GM06990 (cell line): ENCODE measurements around the gene PSMA7.

ENCODE experiments used
- DNase-seq: peaks from one replicate; pipeline ENCODE4 v3.0.0-alpha.2; 2011; ENCODE audit not compliant: insufficient read length; ENCODE audit errors: extremely low read depth
- H3K27me3 ChIP-seq: replicated peaks from 2 replicates; pipeline ENCODE4 v1.6.0; 2011; ENCODE audit warnings: low read length; ENCODE audit not compliant: control insufficient read depth, insufficient read depth
- H3K36me3 ChIP-seq: 2 replicates; pipeline ENCODE4 v1.5.1; 2011; ENCODE audit warnings: low read length; ENCODE audit not compliant: control insufficient read depth, insufficient read depth
- H3K4me3 ChIP-seq: replicated peaks from 2 replicates; pipeline ENCODE4 v1.5.1; 2011; ENCODE audit warnings: low read depth, mild to moderate bottlenecking, control low read depth, low read length
- TF ChIP-seq, protein P1 (sequence below): IDR thresholded peaks from 2 replicates; pipeline ENCODE4 v1.5.1; 2011; ENCODE audit warnings: low read length, control low read depth, mild to moderate bottlenecking, inconsistent platforms; ENCODE audit not compliant: insufficient read depth, poor library complexity, severe bottlenecking

PSMA7 gene

DNA sequence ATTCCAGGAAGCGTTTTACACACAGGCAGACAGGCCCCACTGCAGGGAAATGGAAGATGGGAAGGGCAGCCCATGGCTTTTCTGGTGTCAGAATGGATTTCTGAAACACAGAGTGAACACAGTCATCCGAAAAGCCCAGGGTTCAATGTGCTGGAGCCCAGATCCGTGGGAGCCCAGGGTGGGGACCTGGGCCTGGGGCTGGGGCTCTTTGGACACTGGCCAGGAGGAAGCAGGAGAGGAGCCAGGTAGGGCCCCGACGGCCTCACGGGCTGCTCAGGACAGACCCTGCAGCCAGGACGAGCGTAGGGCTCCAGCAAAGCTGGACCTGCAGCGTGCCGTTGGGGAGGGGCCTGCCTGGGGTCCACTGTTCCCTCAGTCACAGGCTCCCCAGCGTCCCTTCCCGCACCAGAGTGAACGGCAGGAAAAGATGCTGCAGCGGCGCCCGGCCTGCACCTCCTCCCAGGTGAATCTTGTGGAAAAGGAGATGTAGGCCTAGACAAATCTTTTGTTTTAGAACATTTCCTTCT is 45.2 kb downstream of the PSMA7 start:
- H3K27me3 ChIP-seq, result no peaks in the 10 kb centered on the region
- no peaks in the 10 kb centered on the region for H3K36me3 ChIP-seq
- no peak for DNase-seq
- no peak overlapping the region for H3K4me3 ChIP-seq
- TF ChIP-seq, protein P1, sequence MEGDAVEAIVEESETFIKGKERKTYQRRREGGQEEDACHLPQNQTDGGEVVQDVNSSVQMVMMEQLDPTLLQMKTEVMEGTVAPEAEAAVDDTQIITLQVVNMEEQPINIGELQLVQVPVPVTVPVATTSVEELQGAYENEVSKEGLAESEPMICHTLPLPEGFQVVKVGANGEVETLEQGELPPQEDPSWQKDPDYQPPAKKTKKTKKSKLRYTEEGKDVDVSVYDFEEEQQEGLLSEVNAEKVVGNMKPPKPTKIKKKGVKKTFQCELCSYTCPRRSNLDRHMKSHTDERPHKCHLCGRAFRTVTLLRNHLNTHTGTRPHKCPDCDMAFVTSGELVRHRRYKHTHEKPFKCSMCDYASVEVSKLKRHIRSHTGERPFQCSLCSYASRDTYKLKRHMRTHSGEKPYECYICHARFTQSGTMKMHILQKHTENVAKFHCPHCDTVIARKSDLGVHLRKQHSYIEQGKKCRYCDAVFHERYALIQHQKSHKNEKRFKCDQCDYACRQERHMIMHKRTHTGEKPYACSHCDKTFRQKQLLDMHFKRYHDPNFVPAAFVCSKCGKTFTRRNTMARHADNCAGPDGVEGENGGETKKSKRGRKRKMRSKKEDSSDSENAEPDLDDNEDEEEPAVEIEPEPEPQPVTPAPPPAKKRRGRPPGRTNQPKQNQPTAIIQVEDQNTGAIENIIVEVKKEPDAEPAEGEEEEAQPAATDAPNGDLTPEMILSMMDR, result no peak

- Histone ChIP-seq H3K27me3 (no peaks in the 10 kb centered on the region), H3K4me3 (no peak overlapping the region), H3K36me3 (no peaks in the 10 kb centered on the region)
- TF ChIP-seq, protein P1, result no peak
- no peak for DNase-seq
These were observed 46.5 kb downstream of the PSMA7 start for GRCh38 chr20:62096421-62097380.

DNA sequence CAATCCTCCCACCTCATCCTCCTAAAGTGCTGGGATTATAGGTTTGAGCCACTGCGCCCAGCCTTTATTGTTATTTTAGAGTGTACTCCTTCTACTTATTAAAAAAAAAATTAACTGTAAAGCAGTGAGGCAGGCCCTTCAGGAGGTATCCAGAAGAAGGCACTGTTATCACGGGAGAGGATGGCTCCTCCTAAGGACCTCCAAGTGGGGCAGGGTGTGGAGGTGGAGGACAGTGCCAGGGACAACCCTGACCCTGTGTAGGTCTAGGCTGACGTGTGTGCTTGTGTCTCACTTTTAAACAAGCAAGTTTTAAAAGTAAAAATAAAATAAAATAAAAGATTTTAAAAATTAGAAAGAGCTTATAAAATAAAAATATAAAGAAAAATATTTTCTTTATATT is 53.8 kb downstream of the PSMA7 start:
- H3K4me3 ChIP-seq, result no peak overlapping the region
- no peaks in the 10 kb centered on the region for H3K27me3 ChIP-seq
- no peaks in the 10 kb centered on the region for H3K36me3 ChIP-seq
- DNase-seq, result no peak
- TF ChIP-seq, protein P1, result no peak

GRCh38 chr20:62088258-62089127 is 54.7 kb downstream of the PSMA7 start:
- Histone ChIP-seq H3K4me3 (no peak overlapping the region), H3K36me3 (no peaks in the 10 kb centered on the region), H3K27me3 (no peaks in the 10 kb centered on the region)
- DNase-seq, result no peak
- TF ChIP-seq, protein P1, result no peak

GRCh38 chr20:62087632-62088031 is 55.6 kb downstream of the PSMA7 start:
- Histone ChIP-seq H3K4me3 (no peak overlapping the region), H3K36me3 (no peaks in the 10 kb centered on the region), H3K27me3 (no peaks in the 10 kb centered on the region)
- no peak for DNase-seq
- TF ChIP-seq, protein P1, result no peak
